Heart left ventricle (tissue), 16 donors: ENCODE measurements around the gene AP1M2. TPM values are rescaled to one million over a fixed set of nuclear protein-coding genes. Genes with fewer than 3 reads are reported as not detected.

ENCODE experiments used
- ATAC-seq, 4 donors: fragments of 200-7000 bp; cut with Tn5 transposase; one replicate each; pipeline ENCODE4 v1.9.1; 2020 to 2022; ENCODE audit warnings: moderate library complexity in 4 of 4, mild to moderate bottlenecking in 3 of 4, moderate number of reproducible peaks in 1 of 4
- DNase-seq, 5 donors: peaks; one replicate each; pipeline ENCODE4 v3.0.0-alpha.2; 2020
- H3K27ac ChIP-seq, 12 donors: fragments of 200-600 bp; sonication (generic) in 4 of 12; one replicate each; pipeline versions ENCODE4 v1.5.0 to v1.8.0; 2016 to 2022; ENCODE audit warnings: mild to moderate bottlenecking in 2 of 12
- H3K27me3 ChIP-seq, 9 donors: fragments of 200-600 bp; sonication (generic) in 2 of 9; one replicate each; pipeline versions ENCODE4 v1.5.1 to v1.8.0; 2016 to 2022; ENCODE audit warnings: mild to moderate bottlenecking in 3 of 9
- H3K36me3 ChIP-seq, 9 donors: fragments of 200-600 bp; sonication (generic) in 2 of 9; one replicate each; pipeline versions ENCODE4 v1.5.0 to v1.8.0; 2018 to 2022; ENCODE audit warnings: mild to moderate bottlenecking in 2 of 9
- H3K4me1 ChIP-seq, 12 donors: fragments of 200-600 bp; sonication (generic) in 4 of 12; one replicate each; pipeline versions ENCODE4 v1.5.0 to v1.8.0; 2016 to 2022; ENCODE audit warnings: mild to moderate bottlenecking in 3 of 12
- H3K4me3 ChIP-seq, 12 donors: fragments of 200-600 bp; sonication (generic) in 4 of 12; one replicate each; pipeline versions ENCODE4 v1.5.0 to v1.8.0; 2017 to 2022; ENCODE audit warnings: mild to moderate bottlenecking in 9 of 12, moderate library complexity in 4 of 12
- H3K9me3 ChIP-seq, 12 donors: fragments of 200-600 bp; sonication (generic) in 4 of 12; one replicate each; pipeline versions ENCODE4 v1.5.0 to v1.8.0; 2016 to 2022; ENCODE audit warnings: mild to moderate bottlenecking in 1 of 12
- CTCF ChIP-seq, 12 donors: fragments of 200-600 bp; sonication (generic) in 4 of 12; IDR thresholded peaks; one replicate each; pipeline versions ENCODE4 v1.5.0 to v1.8.0; 2018 to 2022; ENCODE audit warnings: antibody characterized with exemption in 12 of 12, mild to moderate bottlenecking in 5 of 12
- POLR2A ChIP-seq, 2 donors: fragments of 450-650 bp; IDR thresholded peaks; one replicate each; pipeline ENCODE4 v1.6.1; 2017; ENCODE audit warnings: antibody characterized with exemption in 2 of 2, mild to moderate bottlenecking in 2 of 2, moderate library complexity in 2 of 2
- WGBS, 4 donors: extraction: QIAGEN DNeasy Blood & Tissue Kit in 2 of 4; methylation state at CpG; one replicate each; pipeline versions ENCODE4 v1.1.5 to v1.1.7; 2013 to 2018; 5-methylcytosine and 5-hydroxymethylcytosine counted together
- intact Hi-C, 10 donors: fragments of 100-400 bp; cut with DNase I; formaldehyde crosslinking; loops; one replicate each; pipeline versions ENCODE4 v1.11.1 to v1.14.2; 2022
- polyA plus RNA-seq, 2 donors: library from polyadenylated mRNA; stranded (reverse); fragments of 200-250 nt; gene quantifications; one replicate each; pipeline ENCODE4 v1.2.3, GENCODE V29; 2013
- total RNA-seq, 9 donors: library from RNA; depleted of rRNA in 2 of 9; stranded (reverse); fragments of >200 nt in 2 of 9; fragmentation: NEBNext Ultra II Directional in 3 of 9; extraction: Animal tissue kit (Norgen Biotek cat#: 25700) in 3 of 9; gene quantifications; one replicate each; pipeline versions ENCODE4 v1.1.0 to v1.2.4, GENCODE V29; 2016 to 2023
- donor health status: ischemic (EF 13 %, LVEDD 7.1; RV severe dilation, severe dysfunction).
- donor health status: healthy with polysubstance abuse.
- donor health status: DM: no; HTN: yes; CAD: no.
- donor health status: DM: no; HTN: no; CAD: no.
- donor health status: ischemic (EF 25% LVEDD 6.9; RV normal size, moderate dysfunction).
- donor health status: ischemic (EF 25% LVEDD 5.7; RV mildly dilated, moderate dysfunction).
- donor health status: healthy.
- donor health status: DM: yes; HTN: yes; CAD: no.
- donor health status: ischemic (EF 35%, LVEDD 5.7; RV mildly dilated, moderate dysfunction).
- donor health status: nonischemic (EF 11% LVEDD 7.7; RV severe dilation, severe dysfunction).
- donor health status: DM: yes; HTN: yes; CAD: no.
- donor health status: PGD.
- donor health status: ischemic (EF 29% LVEDD 5.4; RV normal size, mild dysfunction).
- donor health status: nonischemic (EF 23%, LVEDD 6.1; RV moderate dilation, normal function).

The AP1M2 gene
- total and polyA plus RNA-seq, 11 donors, result 3.6 TPM; not detected in 10

GRCh38 chr19:10544753-10545251, 42.3 kb downstream of the AP1M2 start:
- H3K27me3 ChIP-seq, result no peaks in the 10 kb centered on the region
- peak overlapping the region in 11 of 12 donors; percentile 84 to 99 (median 93) for H3K27ac ChIP-seq
- peaks cover 0 to 23% (median 17%) of the 10 kb centered on the region in 12 donors for H3K4me1 ChIP-seq
- H3K36me3 ChIP-seq, result peaks cover 0 to 42% (median 35%) of the 10 kb centered on the region in 9 donors
- H3K9me3 ChIP-seq, result no peaks in the 10 kb centered on the region
- TF ChIP-seq CTCF (IDR thresholded peaks at IDR 0.05) (no peak), POLR2A (IDR thresholded peaks at IDR 0.05) (no peak)
- peak in 1 of 4 donors; percentile 2 for ATAC-seq
- H3K4me3 ChIP-seq, result peak overlapping the region; percentile 71 to 100 (median 95)
- DNase-seq, result no peak
- intact Hi-C loops, result loop anchor here in 4 of 10 donors (2.0 to 5.0 kb wide), 2 partner anchors 20 to 43 kb away; partner anchors contain the start of gene KEAP1 (in 2 of the 4)
- WGBS, 4 donors, result 46 to 65% (median 59%) methylated on average over 13 to 23 of the region's 23 CpGs

- TF ChIP-seq POLR2A (IDR thresholded peaks at IDR 0.05), result no peak
- no peak for TF ChIP-seq CTCF (IDR thresholded peaks at IDR 0.05)
- Histone ChIP-seq H3K36me3 (peaks cover 0 to 37% (median 30%) of the 10 kb centered on the region in 9 donors), H3K27ac (peak overlapping the region; percentile 76 to 99 (median 92)), H3K9me3 (no peaks in the 10 kb centered on the region), H3K27me3 (no peaks in the 10 kb centered on the region), H3K4me1 (peaks cover 0 to 24% (median 17%) of the 10 kb centered on the region in 12 donors), H3K4me3 (peak overlapping the region; percentile 71 to 100 (median 95))
- intact Hi-C loops, result loop anchor here in 4 of 10 donors (2.0 to 5.0 kb wide), 2 partner anchors 21 to 42 kb away; partner anchors contain the start of gene KEAP1 (in 2 of the 4)
- 21 to 28% (median 25%) methylated on average over 11 to 22 of the region's 22 CpGs for WGBS, 4 donors
- DNase-seq, result peak in 3 of 5 donors; percentile 38 to 41 (median 39)
- peak in 3 of 4 donors; percentile 28 to 52 (median 29) for ATAC-seq
These were observed 42.8 kb downstream of the AP1M2 start for GRCh38 chr19:10544242-10544752.

GRCh38 chr19:10543420-10544241, 43.5 kb downstream of the AP1M2 start, which contains the start of gene ATG4D:
ATG4D (plus strand) TSS chr19:10543904; CDS start chr19:10544091, 187 bp downstream.
- Histone ChIP-seq H3K27me3 (no peaks in the 10 kb centered on the region), H3K27ac (peak within 1 kb of the TSS; percentile 76 to 99 (median 92)), H3K4me3 (peak within 1 kb of the TSS; percentile 71 to 100 (median 95)), H3K4me1 (peaks cover 0 to 29% (median 17%) of the 10 kb centered on the region in 12 donors), H3K9me3 (no peaks in the 10 kb centered on the region), H3K36me3 (peaks cover 0 to 31% (median 23%) of the 10 kb centered on the region in 9 donors)
- intact Hi-C loops, result loop anchor here in 5 of 10 donors (2.0 to 5.0 kb wide), 3 partner anchors 21 to 41 kb away; partner anchors contain the start of gene KEAP1 (in 4 of the 5)
- 1 to 9% (median 4%) methylated on average over 9 to 79 of the region's 79 CpGs for WGBS, 4 donors
- DNase-seq (peak; percentile 75 to 91 (median 84)), ATAC-seq (peak; percentile 52 to 91 (median 88))
- peak in 1 of 2 donors; percentile 78 for TF ChIP-seq POLR2A (IDR thresholded peaks at IDR 0.05)
- no peak for TF ChIP-seq CTCF (IDR thresholded peaks at IDR 0.05)
